Measurements from ENCODE around the gene PANX1. TPM values are rescaled to one million over a fixed set of nuclear protein-coding genes. Genes with fewer than 3 reads are reported as not detected.

Gene PANX1
- total RNA-seq, 2 experiments from 2014 or later, result 4.8 to 4.9 TPM

DNA sequence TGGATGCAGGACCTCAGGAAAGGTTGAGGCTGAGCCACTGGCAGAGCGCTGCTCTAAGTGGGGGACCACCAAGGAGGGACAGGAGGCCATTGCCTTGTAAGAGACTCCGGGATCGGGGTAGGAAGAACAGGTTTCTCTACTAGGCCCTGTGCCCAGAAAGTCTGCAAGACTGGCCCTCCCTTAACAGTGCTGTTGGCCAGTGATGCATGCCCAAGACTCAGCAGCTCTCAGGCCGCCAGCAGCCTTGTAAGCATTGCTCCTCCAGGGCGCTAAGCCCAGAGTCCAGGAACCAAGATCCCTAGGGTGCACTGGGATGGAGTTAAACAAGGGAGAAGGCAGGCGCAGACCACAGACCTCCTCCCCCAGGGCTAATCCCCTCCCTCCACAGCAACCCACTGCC is 39.3 kb upstream of the PANX1 start:
- no peaks in the 10 kb centered on the region for H3K9me3 Mint-ChIP-seq
- H3K36me3 ChIP-seq (ENCODE audit: insufficient read depth, low read length), result no peaks in the 10 kb centered on the region
- no peaks in the 10 kb centered on the region for H3K4me1 Mint-ChIP-seq (ENCODE audit: low read depth)
- DNase-seq (peak in 1 of 14 experiments; percentile 2), ATAC-seq (ENCODE audit: poor library complexity) (no peak)
- H3K4me3 Mint-ChIP-seq, result no peak overlapping the region
- H3K27me3 ChIP-seq (ENCODE audit: control insufficient read depth in 1 of 2, insufficient read depth in 2 of 2, low read length in 2 of 2), result peaks cover 0 to 4% of the 10 kb centered on the region in 2 experiments
- TF ChIP-seq, protein P1, sequence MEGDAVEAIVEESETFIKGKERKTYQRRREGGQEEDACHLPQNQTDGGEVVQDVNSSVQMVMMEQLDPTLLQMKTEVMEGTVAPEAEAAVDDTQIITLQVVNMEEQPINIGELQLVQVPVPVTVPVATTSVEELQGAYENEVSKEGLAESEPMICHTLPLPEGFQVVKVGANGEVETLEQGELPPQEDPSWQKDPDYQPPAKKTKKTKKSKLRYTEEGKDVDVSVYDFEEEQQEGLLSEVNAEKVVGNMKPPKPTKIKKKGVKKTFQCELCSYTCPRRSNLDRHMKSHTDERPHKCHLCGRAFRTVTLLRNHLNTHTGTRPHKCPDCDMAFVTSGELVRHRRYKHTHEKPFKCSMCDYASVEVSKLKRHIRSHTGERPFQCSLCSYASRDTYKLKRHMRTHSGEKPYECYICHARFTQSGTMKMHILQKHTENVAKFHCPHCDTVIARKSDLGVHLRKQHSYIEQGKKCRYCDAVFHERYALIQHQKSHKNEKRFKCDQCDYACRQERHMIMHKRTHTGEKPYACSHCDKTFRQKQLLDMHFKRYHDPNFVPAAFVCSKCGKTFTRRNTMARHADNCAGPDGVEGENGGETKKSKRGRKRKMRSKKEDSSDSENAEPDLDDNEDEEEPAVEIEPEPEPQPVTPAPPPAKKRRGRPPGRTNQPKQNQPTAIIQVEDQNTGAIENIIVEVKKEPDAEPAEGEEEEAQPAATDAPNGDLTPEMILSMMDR (IDR thresholded peaks at IDR 0.05), result no peak
- H3K9me3 ChIP-seq (ENCODE audit: control insufficient read depth in 1 of 2, insufficient read depth in 1 of 2, low read length in 2 of 2), result peaks cover 0 to 4% of the 10 kb centered on the region in 2 experiments
- H3K27ac ChIP-seq (ENCODE audit: low read depth in 1 of 2, low read length in 2 of 2), result no peak overlapping the region
- H3K27ac Mint-ChIP-seq, result no peak overlapping the region
- no peaks in the 10 kb centered on the region for H3K36me3 Mint-ChIP-seq (ENCODE audit: low read depth)
- H3K27me3 Mint-ChIP-seq, result peaks cover 17% of the 10 kb centered on the region
- CTCF ChIA-PET, result no interaction called here
- no peaks in the 10 kb centered on the region for H3K4me1 ChIP-seq (ENCODE audit: insufficient read depth, low read length)
- no peak overlapping the region for H3K4me3 ChIP-seq (ENCODE audit: low read length)
- POLR2A ChIA-PET, result no interaction called here
- intact Hi-C loops (cut with DNase I, micrococcal nuclease), result no loop called here

DNA sequence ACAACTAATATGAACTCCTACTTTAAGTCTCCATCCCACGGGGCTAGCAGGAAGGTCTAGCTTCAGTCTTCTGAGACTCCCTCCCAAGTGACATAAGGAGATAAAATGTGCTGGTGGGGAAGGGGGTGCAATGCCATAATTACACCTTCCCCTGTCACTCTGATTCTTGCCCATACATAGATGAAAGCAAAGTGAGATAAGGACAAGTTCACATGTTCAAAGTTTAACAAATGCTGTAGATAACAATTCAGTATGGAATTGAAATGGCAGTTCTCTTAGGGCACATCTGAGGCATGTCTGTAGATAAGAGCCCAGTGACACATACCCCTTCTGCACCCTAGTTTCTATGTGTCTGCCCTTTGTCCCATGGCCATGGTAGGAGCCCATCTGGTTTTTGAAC is 38.2 kb upstream of the PANX1 start:
- Mint-ChIP-seq H3K9me3 (no peaks in the 10 kb centered on the region), H3K27me3 (peaks cover 17% of the 10 kb centered on the region), H3K4me1 (ENCODE audit: low read depth) (no peaks in the 10 kb centered on the region), H3K36me3 (ENCODE audit: low read depth) (no peaks in the 10 kb centered on the region), H3K27ac (no peak overlapping the region), H3K4me3 (no peak overlapping the region)
- POLR2A ChIA-PET, result no interaction called here
- H3K4me1 ChIP-seq (ENCODE audit: insufficient read depth, low read length), result no peaks in the 10 kb centered on the region
- TF ChIP-seq, protein P1 (IDR thresholded peaks at IDR 0.05), result no peak
- CTCF ChIA-PET, result no interaction called here
- DNase-seq (no peak), ATAC-seq (ENCODE audit: poor library complexity) (no peak)
- peaks cover 0 to 4% of the 10 kb centered on the region in 2 experiments for H3K27me3 ChIP-seq (ENCODE audit: control insufficient read depth in 1 of 2, insufficient read depth in 2 of 2, low read length in 2 of 2)
- no peaks in the 10 kb centered on the region for H3K36me3 ChIP-seq (ENCODE audit: insufficient read depth, low read length)
- intact Hi-C loops (cut with DNase I, micrococcal nuclease), result no loop called here
- no peak overlapping the region for H3K4me3 ChIP-seq (ENCODE audit: low read length)
- H3K9me3 ChIP-seq (ENCODE audit: control insufficient read depth in 1 of 2, insufficient read depth in 1 of 2, low read length in 2 of 2), result peaks cover 0 to 4% of the 10 kb centered on the region in 2 experiments
- no peak overlapping the region for H3K27ac ChIP-seq (ENCODE audit: low read depth in 1 of 2, low read length in 2 of 2)

DNA sequence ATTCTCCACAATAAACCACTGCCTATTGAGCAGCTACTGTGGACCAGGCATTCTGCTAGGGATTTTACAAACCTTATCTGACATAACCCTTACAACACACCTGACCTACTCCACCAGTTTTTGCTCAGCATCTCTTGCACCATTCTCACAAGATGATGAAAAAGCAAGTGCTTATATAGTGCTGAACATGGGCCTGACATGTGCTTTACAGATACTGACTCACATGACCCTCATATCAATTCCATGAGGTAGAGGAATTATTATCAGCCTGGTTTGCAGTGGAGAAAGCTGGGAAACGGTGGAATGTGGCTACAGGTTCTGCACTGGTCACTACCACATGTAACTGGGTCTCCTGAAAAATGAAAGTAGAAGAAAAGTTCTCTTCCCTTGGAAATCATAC is 37.5 kb upstream of the PANX1 start:
- Histone ChIP-seq H3K27ac (ENCODE audit: low read depth in 1 of 2, low read length in 2 of 2) (no peak overlapping the region), H3K4me3 (ENCODE audit: low read length) (no peak overlapping the region), H3K36me3 (ENCODE audit: insufficient read depth, low read length) (no peaks in the 10 kb centered on the region), H3K9me3 (ENCODE audit: control insufficient read depth in 1 of 2, insufficient read depth in 1 of 2, low read length in 2 of 2) (peaks cover 0 to 4% of the 10 kb centered on the region in 2 experiments), H3K4me1 (ENCODE audit: insufficient read depth, low read length) (no peaks in the 10 kb centered on the region), H3K27me3 (ENCODE audit: control insufficient read depth in 1 of 2, insufficient read depth in 2 of 2, low read length in 2 of 2) (peaks cover 0 to 4% of the 10 kb centered on the region in 2 experiments)
- no peaks in the 10 kb centered on the region for H3K9me3 Mint-ChIP-seq
- ATAC-seq (ENCODE audit: poor library complexity) (no peak), DNase-seq (no peak)
- POLR2A ChIA-PET, result no interaction called here
- H3K27ac Mint-ChIP-seq, result no peak overlapping the region
- intact Hi-C loops (cut with DNase I, micrococcal nuclease), result no loop called here
- no peak overlapping the region for H3K4me3 Mint-ChIP-seq
- H3K4me1 Mint-ChIP-seq (ENCODE audit: low read depth), result no peaks in the 10 kb centered on the region
- no peaks in the 10 kb centered on the region for H3K36me3 Mint-ChIP-seq (ENCODE audit: low read depth)
- TF ChIP-seq, protein P1 (IDR thresholded peaks at IDR 0.05), result no peak
- H3K27me3 Mint-ChIP-seq, result peaks cover 15% of the 10 kb centered on the region
- CTCF ChIA-PET, result no interaction called here

Data from CD4-positive, alpha-beta T cell (primary cell).